Natural killer cell (primary cell): ENCODE measurements around the gene PHLPP1. TPM values are rescaled to one million over a fixed set of nuclear protein-coding genes. Genes with fewer than 3 reads are reported as not detected.

ENCODE experiments used
- ATAC-seq, 3 donors: fragments of 150-1000 bp in 2 of 3; fragments of 200-7000 bp in 1 of 3; cut with Tn5 transposase; 1 replicate in 1 of 3; 2 replicates in 2 of 3; pipeline ENCODE4 v1.10.0; 2021; ENCODE audit warnings: mild to moderate bottlenecking in 2 of 3, moderate library complexity in 2 of 3
- DNase-seq, 2 donors: peaks; one replicate each; pipeline versions ENCODE4 v3.0.0 to v3.0.0-alpha.2; 2013 to 2021; ENCODE audit warnings: mixed read lengths in 1 of 2
- H3K27ac ChIP-seq: one replicate; pipeline ENCODE4 v1.5.1; 2013; ENCODE audit warnings: mild to moderate bottlenecking, low read length
- H3K27me3 ChIP-seq: one replicate; pipeline ENCODE4 v1.6.1; 2013; ENCODE audit warnings: low read length; ENCODE audit not compliant: control insufficient read depth, insufficient read depth
- H3K36me3 ChIP-seq: one replicate; pipeline ENCODE4 v1.6.1; 2013; ENCODE audit warnings: low read length; ENCODE audit not compliant: control insufficient read depth, insufficient read depth
- H3K4me1 ChIP-seq: one replicate; pipeline ENCODE4 v1.6.1; 2013; ENCODE audit warnings: low read length; ENCODE audit not compliant: control insufficient read depth, insufficient read depth
- H3K4me3 ChIP-seq: one replicate; pipeline ENCODE4 v1.5.1; 2013; ENCODE audit warnings: low read length
- H3K9me3 ChIP-seq: one replicate; pipeline ENCODE4 v1.6.1; 2013; ENCODE audit warnings: low read length; ENCODE audit not compliant: control insufficient read depth, insufficient read depth
- H3K27ac Mint-ChIP-seq, 2 donors: one replicate each; pipeline ENCODE4 v1.8.0; 2022; ENCODE audit warnings: mild to moderate bottlenecking in 2 of 2, mixed read lengths in 2 of 2, moderate library complexity in 1 of 2
- H3K27me3 Mint-ChIP-seq, 2 donors: one replicate each; pipeline ENCODE4 v1.8.0; 2022; ENCODE audit warnings: low read depth in 2 of 2, mixed read lengths in 2 of 2
- H3K36me3 Mint-ChIP-seq: one replicate; pipeline ENCODE4 v1.8.0; 2022; ENCODE audit warnings: mixed read lengths
- H3K4me1 Mint-ChIP-seq, 2 donors: one replicate each; pipeline ENCODE4 v1.8.0; 2022; ENCODE audit warnings: mixed read lengths in 2 of 2
- H3K4me3 Mint-ChIP-seq: one replicate; pipeline ENCODE4 v1.8.0; 2022; ENCODE audit warnings: mild to moderate bottlenecking, moderate library complexity, mixed read lengths
- H3K9me3 Mint-ChIP-seq, 2 donors: one replicate each; pipeline ENCODE4 v1.8.0; 2022; ENCODE audit warnings: mixed read lengths in 2 of 2
- CTCF ChIP-seq: fragments of 200-600 bp; IDR thresholded peaks from one replicate; pipeline ENCODE4 v1.8.0; 2022; ENCODE audit warnings: antibody characterized with exemption
- whole genome bisulfite sequencing: methylation state at CpG from one replicate; pipeline ENCODE4 v1.1.7; 2013; ENCODE audit warnings: missing lambda C conversion rate; ENCODE audit not compliant: insufficient coverage; 5-methylcytosine and 5-hydroxymethylcytosine counted together
- intact Hi-C: fragments of 100-400 bp; cut with micrococcal nuclease; formaldehyde crosslinking; loops from one replicate; pipeline ENCODE4 v1.14.2; 2022
- total RNA-seq, 4 donors: library from RNA; stranded (reverse); fragments of 120-200 nt in 1 of 4; gene quantifications; one replicate each; pipeline versions ENCODE4 v1.2.3 to v1.2.4, GENCODE V29; 2013 to 2022

The PHLPP1 gene
- total RNA-seq, 3 donors from 2014 or later (not counting 1 experiment from before 2014, with no cell fraction given): 12.1 to 14.8 (median 12.2) TPM

- ATAC-seq (no peak), DNase-seq (no peak)
- intact Hi-C loops: no loop called here
- Mint-ChIP-seq H3K27me3 (peaks cover 12 to 15% of the 10 kb centered on the region in 2 donors), H3K36me3 (no peaks in the 10 kb centered on the region), H3K9me3 (no peaks in the 10 kb centered on the region), H3K27ac (no peak overlapping the region), H3K4me1 (no peaks in the 10 kb centered on the region), H3K4me3 (no peak overlapping the region)
- WGBS: 91% methylated on average over 4 of the region's 4 CpGs
- Histone ChIP-seq H3K36me3 (no peaks in the 10 kb centered on the region), H3K27me3 (peaks cover 4% of the 10 kb centered on the region), H3K27ac (no peak overlapping the region), H3K9me3 (no peaks in the 10 kb centered on the region), H3K4me3 (no peak overlapping the region), H3K4me1 (no peaks in the 10 kb centered on the region)
- no peak for TF ChIP-seq CTCF
Observed at GRCh38 chr18:62997076-62997475, 281.7 kb downstream of the PHLPP1 start.

- intact Hi-C loops: no loop called here
- no peak for TF ChIP-seq CTCF
- Mint-ChIP-seq H3K36me3 (no peaks in the 10 kb centered on the region), H3K4me1 (no peaks in the 10 kb centered on the region), H3K9me3 (no peaks in the 10 kb centered on the region), H3K4me3 (no peak overlapping the region), H3K27me3 (peaks cover 10 to 15% of the 10 kb centered on the region in 2 donors), H3K27ac (no peak overlapping the region)
- Histone ChIP-seq H3K4me3 (no peak overlapping the region), H3K4me1 (no peaks in the 10 kb centered on the region), H3K27me3 (peaks cover 4% of the 10 kb centered on the region), H3K27ac (no peak overlapping the region), H3K9me3 (no peaks in the 10 kb centered on the region), H3K36me3 (no peaks in the 10 kb centered on the region)
- 79% methylated on average over 7 of the region's 7 CpGs for WGBS
- no peak for ATAC-seq
- no peak for DNase-seq
Observed at GRCh38 chr18:62998443-62998842, 283.1 kb downstream of the PHLPP1 start.

GRCh38 chr18:62999392-62999791 is 284.1 kb downstream of the PHLPP1 start:
- H3K27ac ChIP-seq: no peak overlapping the region
- H3K27ac Mint-ChIP-seq: no peak overlapping the region
- DNase-seq: no peak
- no peaks in the 10 kb centered on the region for H3K36me3 Mint-ChIP-seq
- H3K27me3 ChIP-seq: no peaks in the 10 kb centered on the region
- no peaks in the 10 kb centered on the region for H3K9me3 Mint-ChIP-seq
- no peak overlapping the region for H3K4me3 Mint-ChIP-seq
- H3K4me1 ChIP-seq: no peaks in the 10 kb centered on the region
- no peak for TF ChIP-seq CTCF
- 96% methylated on average over 7 of the region's 7 CpGs for WGBS
- no peaks in the 10 kb centered on the region for H3K4me1 Mint-ChIP-seq
- H3K27me3 Mint-ChIP-seq: peaks cover 6 to 15% of the 10 kb centered on the region in 2 donors
- no peaks in the 10 kb centered on the region for H3K36me3 ChIP-seq
- H3K9me3 ChIP-seq: no peaks in the 10 kb centered on the region
- intact Hi-C loops: no loop called here
- no peak for ATAC-seq
- no peak overlapping the region for H3K4me3 ChIP-seq

GRCh38 chr18:62999921-63000320 is 284.6 kb downstream of the PHLPP1 start:
- WGBS: 94% methylated on average over 6 of the region's 6 CpGs
- no peak for TF ChIP-seq CTCF
- DNase-seq (no peak), ATAC-seq (no peak)
- Histone ChIP-seq H3K27me3 (no peaks in the 10 kb centered on the region), H3K4me3 (no peak overlapping the region), H3K4me1 (no peaks in the 10 kb centered on the region), H3K9me3 (no peaks in the 10 kb centered on the region), H3K27ac (no peak overlapping the region), H3K36me3 (no peaks in the 10 kb centered on the region)
- Mint-ChIP-seq H3K4me1 (no peaks in the 10 kb centered on the region), H3K27ac (no peak overlapping the region), H3K9me3 (no peaks in the 10 kb centered on the region), H3K36me3 (no peaks in the 10 kb centered on the region), H3K4me3 (no peak overlapping the region), H3K27me3 (peaks cover 6 to 15% of the 10 kb centered on the region in 2 donors)
- intact Hi-C loops: no loop called here
